HG03457 (cell line): ENCODE results near the gene CAMTA1.

ENCODE experiments used
- ATAC-seq: cut with Tn5 transposase; IDR thresholded peaks from one replicate; pipeline ENCODE4 v1.9.1; 2021; ENCODE audit warnings: moderate number of reproducible peaks; ENCODE audit not compliant: unreplicated experiment

Gene CAMTA1

DNA sequence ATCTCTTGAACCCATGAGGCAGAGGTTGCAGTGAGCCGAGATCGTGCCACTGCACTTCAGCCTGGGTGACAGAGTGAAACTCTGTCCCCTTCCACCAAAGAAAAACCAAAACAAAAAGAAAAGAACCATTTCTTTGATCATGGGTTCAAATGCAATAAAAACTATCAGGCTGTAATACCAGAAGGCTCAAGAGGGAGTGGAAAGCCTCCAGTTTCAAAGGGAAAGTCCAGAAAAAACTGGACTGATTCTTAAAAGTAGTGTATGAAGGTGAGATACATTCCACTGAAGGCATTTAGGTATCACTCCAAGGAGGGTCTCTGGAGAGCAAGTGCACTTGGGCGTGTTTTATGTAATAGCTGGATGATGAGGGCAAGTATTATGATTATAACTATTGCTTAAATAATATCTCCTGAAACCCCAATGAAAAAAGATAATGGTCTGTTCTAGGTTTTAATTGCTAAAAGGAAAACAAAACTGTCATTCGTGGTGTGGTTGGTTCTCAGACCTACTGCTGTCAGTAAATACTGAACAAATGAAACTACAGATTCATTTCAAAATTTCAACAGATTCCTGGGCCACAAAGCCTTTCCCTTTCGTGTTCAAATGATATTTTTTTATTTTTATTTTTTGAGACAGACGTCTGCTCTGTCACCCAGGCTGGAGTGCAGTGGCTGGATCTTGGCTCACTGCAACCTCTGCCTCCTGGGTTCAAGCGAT is 6.0 kb upstream of the CAMTA1 start:
- no peak for ATAC-seq

DNA sequence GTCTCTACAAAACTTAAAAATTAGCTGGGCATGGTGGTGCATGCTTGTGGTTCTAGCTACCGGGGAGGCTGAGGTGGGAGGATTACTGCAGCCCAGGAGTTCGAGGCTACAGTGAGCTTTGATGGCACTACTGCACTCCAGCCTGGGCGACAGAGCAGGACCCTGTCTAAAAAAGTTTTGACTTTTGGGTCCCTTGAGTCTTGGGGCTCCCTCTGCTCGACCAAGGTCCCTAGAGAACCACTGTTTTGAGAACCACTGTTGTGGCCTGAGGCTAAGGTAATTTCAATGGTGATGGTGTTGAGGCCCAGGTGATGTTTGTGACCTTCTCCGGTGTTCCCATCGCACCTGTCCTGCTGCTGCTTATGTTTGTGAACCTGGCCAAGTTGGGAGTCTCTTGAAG is 3.1 kb upstream of the CAMTA1 start:
- ATAC-seq: no peak

DNA sequence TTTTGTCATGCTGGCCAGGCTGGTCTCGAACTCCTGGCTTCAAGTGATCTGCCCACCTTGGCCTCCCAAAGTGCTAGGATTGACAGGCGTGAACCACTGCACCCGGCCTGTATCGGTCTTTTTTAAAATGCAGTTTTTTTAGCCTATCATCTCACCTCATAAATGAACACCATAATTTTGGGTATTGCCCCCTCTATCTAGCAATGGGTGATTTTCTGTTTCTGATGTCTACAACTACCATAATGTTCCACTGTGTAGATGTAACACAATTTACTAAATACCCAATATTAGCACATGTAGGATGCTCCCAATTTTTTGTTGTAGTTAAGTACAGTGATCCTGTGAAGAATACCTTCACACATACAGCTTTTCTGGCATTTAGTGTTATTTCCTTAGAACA is 2.0 kb upstream of the CAMTA1 start:
- no peak for ATAC-seq

DNA sequence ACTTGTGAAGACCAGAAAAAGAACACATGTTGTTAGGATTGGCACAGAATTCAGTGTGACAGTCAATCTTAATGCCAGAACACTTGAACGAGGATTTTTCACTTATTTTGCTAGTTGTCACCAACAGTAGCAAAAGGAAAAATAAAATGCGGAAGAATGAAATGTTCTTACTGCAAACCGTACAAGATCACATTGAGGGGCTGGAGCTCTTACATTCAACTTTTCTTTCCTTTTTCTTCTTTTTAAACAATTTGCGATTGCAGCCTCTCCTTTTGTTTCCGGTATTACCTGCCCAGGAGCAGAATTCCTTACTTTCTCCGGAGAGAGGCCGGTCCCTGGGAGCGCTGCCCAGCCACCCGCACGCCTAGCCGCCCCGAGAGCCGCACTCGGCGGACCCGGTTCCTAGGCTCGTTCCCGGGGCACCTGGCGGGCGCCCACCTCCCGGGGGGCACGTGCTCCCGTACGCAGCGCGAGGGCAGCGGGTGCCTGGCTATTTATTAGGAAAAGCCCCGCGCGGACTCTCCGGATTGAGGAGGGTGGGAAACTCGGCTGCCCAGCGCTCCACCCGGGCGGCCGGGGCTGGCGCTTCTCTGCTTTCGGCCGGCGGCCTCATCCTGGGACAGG is 1.2 kb upstream of the CAMTA1 start:
- peak; percentile 7 for ATAC-seq

DNA sequence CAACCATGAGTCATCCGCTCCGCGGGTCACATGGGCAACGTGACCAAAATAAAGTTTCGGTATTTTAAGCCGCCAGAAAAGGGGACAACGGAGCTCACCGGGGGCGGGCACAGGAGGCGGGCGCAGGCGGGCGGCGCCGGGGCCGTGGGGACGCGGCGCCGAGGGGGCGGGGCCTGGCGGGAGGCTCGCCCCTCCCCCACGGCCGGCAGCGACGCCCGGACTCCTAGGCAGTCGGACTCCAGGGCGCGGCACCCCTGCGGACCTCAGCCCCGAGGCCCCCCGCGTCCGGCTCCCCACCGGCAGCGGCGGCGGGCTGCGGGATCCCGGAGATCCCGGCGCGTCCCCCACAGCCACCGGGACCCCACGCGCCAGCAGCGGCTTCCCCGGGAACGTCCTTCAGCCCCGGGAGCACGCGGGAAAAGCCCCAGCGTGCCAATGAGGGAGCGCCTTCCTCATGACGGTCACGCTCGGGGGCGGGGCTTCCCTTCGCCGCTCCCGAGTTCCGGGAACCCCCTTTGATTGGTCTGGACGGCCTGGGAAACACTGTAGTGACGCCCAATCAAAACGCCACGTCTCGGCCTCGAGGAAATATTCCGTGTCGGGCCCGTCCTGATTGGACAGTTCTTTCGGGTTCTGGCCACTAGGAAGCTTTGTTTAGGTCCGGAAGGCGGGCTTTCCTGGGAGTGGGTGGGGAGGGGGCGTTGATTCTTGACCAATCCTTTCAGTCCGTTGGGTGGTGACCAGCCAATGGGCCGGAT is 515 bp upstream of the CAMTA1 start:
- ATAC-seq: peak; percentile 69

DNA sequence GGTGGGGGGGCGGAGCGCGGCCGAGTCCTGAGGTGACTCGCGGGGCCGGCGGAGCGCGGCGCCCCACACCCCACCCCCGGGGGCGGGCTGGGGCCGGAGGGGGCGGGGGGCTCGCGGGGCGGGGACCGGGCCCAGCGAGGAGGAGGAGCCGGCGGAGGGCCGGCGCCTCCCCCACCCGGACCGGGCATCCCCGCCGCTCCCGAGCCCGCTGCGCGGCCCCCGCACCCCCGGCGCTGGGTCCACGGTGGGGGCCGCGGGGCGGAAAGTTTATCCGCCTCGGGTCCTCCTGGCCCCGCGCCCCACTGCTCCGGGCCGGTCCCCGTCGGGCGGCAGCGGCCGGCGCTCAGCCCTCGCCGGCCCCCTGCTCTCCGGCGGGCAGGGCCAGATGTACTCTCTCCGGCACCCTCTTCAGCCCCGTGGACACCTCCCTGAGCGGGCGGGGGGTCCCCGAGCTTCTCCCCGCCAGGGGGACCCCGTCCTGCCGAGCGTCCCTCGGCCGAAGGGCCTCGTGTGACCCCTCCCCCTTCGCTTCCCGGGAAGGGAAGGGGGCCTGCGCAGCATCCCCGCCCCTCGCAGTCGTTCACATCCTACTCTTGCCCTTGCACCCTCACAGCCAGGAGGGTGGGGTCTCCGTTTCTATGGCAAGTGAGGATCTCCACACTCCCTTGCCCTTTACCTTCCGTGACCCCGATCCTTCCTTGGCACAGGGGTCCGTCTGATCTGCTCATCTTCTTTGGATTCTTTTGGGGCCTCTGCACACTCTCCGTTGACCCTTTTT is 663 bp downstream of the CAMTA1 start:
- no peak for ATAC-seq

DNA sequence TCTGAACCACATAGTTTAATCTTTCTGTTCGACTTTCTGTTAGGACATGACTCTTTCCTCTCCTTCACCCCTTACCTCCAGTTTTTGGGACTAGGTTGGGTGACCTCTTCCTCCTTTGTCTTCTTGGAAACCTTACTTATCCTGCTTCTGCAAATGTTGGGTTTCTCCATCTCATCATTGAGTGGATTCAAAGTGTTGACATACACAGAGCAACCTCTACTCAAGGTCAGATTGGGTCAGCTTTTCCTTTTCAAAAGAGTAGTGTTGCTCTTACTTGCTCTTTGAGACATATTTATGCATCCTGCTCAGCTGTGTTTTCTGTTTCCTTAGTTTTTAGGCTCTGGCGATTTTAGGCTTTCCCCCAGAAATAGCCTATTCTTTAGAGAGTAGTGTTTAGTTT is 3.7 kb downstream of the CAMTA1 start:
- no peak for ATAC-seq

DNA sequence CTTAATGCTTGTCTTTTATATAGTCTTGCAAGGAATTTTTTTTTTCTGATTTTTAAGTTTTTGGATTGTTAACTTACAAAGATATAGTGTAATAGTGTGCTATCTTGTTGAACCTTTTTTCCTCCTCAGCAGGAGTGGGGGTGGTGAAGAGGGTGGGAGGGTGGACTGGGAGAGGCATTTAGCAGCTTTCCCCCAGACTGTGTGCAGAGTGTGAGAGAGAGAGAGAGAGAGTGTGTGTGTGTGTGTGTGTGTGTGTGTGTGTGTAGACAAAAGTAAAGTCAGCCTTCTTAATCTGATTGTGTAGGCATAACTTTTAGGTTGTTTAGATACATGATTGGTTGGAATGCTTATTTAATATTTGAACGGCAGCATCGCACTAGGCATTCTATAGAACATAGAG is 4.9 kb downstream of the CAMTA1 start:
- no peak for ATAC-seq

DNA sequence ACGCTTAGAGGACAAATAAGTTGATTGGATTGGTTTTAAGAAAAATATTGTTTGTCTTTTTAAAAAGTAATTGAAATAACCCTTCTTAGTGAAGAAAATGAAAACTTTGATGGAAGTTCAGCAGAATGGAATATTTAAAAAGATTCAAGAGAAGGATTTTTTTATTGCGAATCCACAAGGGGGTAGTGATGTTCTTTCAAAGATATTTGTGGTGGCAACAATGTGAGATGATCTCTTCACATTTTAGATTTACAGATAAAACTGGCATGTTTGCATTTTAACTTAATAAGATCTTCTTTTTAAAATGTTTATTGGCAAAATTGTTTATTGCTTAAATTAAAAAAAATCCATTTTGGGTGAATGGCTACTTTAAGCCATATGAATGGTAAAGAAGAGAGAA is 8.9 kb downstream of the CAMTA1 start:
- no peak for ATAC-seq

DNA sequence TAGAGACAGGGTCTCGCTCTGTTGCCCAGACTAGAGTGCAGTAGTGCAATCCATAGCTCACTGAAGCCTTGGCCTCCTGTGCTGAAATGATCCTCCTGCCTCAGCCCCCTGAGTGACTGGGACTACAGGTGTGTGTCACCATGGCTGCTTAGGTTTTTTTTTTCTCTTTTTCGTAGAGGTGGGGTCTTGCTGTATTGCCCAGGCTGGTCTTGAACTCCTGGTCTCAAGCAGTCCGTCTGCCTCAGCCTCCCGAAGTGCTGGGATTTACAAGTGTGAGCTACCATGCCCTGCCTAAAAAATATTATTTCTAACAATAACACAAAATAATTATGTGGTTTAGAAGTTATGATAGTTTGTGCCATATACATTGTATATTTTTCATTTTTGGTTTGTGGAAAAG is 9.9 kb downstream of the CAMTA1 start:
- ATAC-seq: no peak

DNA sequence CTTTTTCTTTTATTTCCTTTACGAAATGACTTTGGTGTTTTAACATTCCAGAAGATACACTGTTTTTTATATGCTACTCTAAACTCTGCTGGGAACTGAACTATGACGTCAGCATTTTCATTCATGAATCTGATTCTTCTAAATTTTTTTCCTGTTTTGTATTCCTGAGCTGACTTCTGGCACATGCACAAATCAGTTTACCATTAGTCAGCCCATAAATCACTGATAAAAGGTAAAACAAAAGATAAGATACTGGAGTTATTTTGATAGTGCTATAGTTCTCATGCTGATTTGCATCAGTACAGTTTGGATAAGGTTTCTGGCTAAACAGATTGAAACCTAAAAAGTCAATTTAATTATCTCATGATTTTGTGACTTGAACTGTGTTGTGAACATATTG is 10.4 kb downstream of the CAMTA1 start:
- ATAC-seq: no peak

DNA sequence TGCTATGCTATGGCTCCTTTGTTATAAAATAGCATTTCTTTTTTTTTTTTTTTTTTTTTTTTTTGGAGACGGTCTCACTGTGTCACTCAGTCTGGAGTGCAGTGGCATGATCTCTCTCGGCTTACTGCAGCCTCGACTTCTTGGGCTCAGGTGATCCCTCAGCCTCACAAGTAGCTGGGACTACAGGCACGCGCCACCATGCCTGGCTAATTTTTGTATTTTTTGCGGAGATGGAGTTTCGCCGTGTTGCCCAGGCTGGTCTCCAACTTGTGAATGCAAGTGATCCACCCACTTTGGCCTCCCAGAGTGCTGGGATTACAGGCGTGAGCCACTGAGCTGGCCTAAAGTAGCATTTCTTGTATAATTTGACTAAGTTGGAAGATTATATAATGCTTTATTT is 10.8 kb downstream of the CAMTA1 start:
- no peak for ATAC-seq

DNA sequence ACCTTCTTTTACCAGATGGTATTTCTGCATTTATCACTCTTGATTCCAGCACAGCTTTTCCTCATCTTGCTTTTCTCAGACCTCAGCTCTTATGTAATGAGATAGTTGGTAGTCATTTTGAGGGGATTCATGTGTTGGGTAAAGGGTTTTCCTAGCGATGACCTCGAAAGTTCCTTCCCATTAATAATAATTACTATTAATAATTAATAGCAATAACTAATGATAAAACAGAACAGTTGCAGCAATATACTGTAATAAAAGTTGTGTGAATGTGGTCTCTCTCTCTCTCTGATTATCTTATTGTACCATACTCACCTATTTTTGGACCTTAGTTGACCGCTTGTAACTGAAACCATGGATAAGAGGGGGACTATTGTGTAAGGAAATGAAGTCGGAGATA is 14.2 kb downstream of the CAMTA1 start:
- ATAC-seq: no peak

DNA sequence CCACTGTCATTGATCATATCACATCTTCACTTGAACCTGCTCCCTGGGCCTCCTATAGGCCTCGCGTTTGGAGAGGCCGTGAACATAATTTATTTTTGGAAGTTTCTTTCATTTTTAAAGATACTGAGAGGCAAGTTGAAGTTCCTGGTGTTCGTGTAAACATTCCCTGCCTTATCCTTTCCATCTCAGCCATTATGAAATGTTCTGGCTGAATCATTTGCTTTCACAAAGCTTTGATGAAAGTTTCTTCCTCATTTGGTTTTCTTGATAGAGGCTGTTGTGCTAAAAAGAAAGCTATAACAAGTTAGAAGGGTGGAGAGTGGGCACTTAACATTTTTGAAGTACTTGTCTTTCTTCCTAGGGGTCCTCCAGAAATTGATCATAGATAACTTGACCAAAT is 15.5 kb downstream of the CAMTA1 start:
- ATAC-seq: no peak

DNA sequence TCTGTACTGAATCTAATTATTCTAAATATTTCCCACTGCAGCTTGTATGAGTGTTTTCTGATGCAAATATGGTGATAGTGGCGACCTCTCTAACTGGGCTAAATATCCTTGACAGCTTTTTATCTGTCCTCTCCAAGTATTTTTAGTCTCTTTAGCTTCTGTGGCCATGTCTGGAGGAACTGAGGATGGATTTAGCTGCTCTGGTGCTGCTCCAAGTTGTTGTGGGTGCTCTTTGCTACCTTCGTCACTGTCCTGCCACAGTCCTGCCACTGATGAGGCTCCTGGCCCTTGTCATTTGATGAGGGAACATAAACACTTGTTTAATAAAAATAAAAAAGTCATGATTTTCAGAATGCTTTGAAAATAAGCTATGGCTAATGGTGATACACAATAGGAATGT is 15.9 kb downstream of the CAMTA1 start:
- no peak for ATAC-seq

DNA sequence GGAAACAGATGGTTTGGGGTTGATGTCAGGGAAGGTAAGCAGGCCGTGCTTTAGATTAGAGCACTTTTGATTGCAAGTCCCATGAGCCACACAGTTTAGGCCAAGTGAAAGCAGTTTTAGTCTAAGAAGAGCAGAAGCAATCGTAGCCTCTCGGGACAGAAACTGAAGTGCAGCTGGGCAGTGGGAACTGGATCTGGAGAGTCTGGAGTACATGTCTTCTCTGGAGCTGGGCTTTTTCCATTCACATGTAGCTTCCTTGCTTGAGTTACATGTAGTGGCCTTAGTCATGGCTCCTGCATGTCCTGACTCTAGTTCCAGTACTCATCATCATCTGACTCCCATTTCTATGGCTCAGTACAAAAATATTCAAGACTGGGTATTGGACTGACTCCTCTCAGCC is 16.7 kb downstream of the CAMTA1 start:
- ATAC-seq: no peak

DNA sequence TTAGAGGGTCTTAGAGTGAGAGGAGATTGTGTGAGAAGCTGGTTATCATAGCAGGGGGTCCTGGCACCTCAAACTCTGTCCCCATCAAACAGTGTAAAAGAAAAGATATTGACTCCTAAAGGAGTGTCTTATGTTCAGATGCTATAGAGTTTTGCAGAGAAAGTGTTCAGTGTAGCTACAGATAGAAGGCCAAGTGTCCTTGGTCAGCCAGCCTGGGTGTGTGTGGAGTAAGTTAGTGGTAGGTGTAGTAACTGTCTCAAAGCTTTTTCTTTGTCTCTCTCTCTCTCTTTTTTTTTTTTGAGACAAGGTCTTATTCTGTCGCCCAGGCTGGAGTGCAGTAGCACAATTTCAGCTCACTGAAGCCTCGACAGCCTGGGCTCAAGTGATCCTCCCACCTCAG is 17.2 kb downstream of the CAMTA1 start:
- no peak for ATAC-seq

DNA sequence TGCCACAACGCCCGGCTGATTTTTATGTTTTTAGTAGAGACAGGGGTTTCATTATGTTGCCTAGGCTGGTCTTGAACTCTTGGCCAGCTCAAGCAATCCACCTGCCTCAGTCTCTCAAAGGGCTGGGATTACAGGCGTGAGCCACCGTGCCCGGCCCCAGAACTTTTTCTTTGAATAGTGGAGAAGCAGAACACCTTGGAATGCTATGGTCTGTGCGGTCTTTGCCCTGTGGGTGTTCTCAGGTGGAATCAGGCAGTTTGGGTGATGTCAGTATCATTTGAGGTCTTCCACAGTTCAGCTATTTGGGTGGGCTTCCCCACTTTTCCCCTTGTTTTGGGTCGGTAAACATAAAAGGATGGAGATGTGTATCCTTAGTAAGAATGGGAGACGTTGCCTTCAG is 17.6 kb downstream of the CAMTA1 start:
- no peak for ATAC-seq

DNA sequence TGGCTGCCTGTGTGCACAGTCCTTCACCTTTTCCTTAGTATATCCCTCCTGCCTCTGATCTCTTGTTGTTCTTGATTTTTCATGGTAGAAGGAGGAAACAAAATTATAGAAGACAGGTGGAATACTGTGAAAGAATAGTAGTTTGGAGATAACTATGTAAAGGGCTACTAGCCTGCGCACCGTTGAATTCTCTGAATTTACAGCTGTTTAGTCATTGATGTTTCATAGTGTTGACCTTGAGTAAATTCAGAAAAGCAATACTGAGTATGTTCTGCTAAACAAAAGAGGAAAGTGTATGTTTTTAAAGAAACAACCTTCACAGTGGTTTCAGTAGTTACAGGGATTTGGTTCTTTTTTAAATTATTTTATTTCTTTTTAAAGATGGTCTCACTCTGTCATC is 18.1 kb downstream of the CAMTA1 start:
- no peak for ATAC-seq

DNA sequence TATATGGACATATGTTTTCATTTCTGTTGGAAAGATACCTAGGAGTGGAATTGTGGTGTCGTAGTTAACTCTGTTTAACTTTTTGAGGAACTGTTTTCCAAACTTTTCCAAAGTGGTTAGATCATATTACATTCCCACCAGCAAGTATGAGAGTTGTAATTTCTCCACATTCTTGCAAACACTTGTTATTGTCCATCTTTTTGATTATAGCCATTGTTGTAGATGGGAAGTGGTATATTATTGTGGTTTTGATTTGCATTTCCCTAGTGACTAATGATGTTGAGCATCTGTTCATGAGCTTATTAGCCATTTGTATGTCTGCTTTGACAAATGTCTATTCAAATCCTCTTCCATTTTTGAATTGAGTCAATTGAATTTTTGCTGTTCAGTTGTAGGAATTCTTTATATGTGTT is 19.8 kb downstream of the CAMTA1 start:
- no peak for ATAC-seq

DNA sequence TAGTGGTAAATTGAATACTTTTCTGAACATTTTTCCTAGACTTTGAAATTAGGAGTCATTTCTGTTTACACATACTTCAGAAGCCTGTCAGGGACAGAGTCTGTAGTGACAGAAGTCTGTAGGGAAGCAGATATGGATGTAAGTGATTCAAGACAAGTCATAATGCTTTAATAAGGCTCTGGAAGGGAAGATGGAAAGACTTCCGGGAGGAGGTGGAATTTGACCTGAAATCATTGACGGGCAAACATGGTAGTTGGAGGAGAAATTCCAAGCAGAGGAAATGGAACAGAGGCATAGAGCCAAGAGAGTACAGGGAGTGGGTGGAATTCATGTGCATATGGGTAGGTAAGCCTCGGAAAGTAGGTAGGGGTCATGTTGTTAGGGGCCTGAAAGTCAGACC is 22.5 kb downstream of the CAMTA1 start:
- no peak for ATAC-seq

DNA sequence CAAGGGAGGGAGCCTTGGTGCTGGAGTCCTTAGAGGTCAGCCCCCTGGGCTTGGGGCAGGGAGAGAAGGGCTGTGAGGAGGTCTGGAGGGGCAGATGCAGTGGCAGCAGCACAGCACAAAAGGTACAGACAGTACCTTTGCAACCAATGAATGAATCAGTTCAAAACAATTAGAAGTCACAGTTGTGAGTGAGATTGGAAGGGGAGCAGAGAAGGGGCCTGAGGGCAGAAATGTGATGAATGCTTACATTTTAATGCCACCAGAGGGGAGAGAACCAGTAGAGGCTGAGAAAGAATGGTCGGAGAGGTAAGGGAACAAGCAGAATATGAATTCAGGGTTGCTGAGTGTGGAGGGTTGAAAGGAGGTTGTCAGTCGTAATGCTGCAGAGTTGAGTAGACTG is 24.2 kb downstream of the CAMTA1 start:
- no peak for ATAC-seq
